ENCODE results near the gene USH2A.

The USH2A gene

GRCh38 chr1:215958841-215959240 lies 464.4 kb downstream of the USH2A start:
- no peak for TF ChIP-seq ZNF274 (IDR thresholded peaks at IDR 0.05; ENCODE audit: low read depth, low read length)
- no peak overlapping the region for H3K4me3 ChIP-seq (ENCODE audit: low read length)

GRCh38 chr1:215957663-215958062 lies 465.6 kb downstream of the USH2A start:
- H3K4me3 ChIP-seq (ENCODE audit: low read length) = no peak overlapping the region
- TF ChIP-seq ZNF274 (IDR thresholded peaks at IDR 0.05; ENCODE audit: low read depth, low read length) = no peak

GRCh38 chr1:215932558-215932957 lies 490.7 kb downstream of the USH2A start:
- TF ChIP-seq ZNF274 (IDR thresholded peaks at IDR 0.05; ENCODE audit: low read depth, low read length) = no peak
- H3K4me3 ChIP-seq (ENCODE audit: low read length) = no peak overlapping the region

GRCh38 chr1:215926670-215927069 lies 496.6 kb downstream of the USH2A start:
- H3K4me3 ChIP-seq (ENCODE audit: low read length) = no peak overlapping the region
- TF ChIP-seq ZNF274 (IDR thresholded peaks at IDR 0.05; ENCODE audit: low read depth, low read length) = no peak

- no peak overlapping the region for H3K4me3 ChIP-seq (ENCODE audit: low read length)
- TF ChIP-seq ZNF274 (IDR thresholded peaks at IDR 0.05; ENCODE audit: low read depth, low read length) = no peak
These were observed 500.0 kb downstream of the USH2A start for GRCh38 chr1:215923129-215923824.

- TF ChIP-seq ZNF274 (IDR thresholded peaks at IDR 0.05; ENCODE audit: low read depth, low read length) = no peak
- H3K4me3 ChIP-seq (ENCODE audit: low read length) = no peak overlapping the region
These were observed 511.8 kb downstream of the USH2A start for GRCh38 chr1:215911406-215911968.

- TF ChIP-seq ZNF274 (IDR thresholded peaks at IDR 0.05; ENCODE audit: low read depth, low read length) = no peak
- no peak overlapping the region for H3K4me3 ChIP-seq (ENCODE audit: low read length)
These were observed 517.6 kb downstream of the USH2A start for GRCh38 chr1:215905493-215906115.

- TF ChIP-seq ZNF274 (IDR thresholded peaks at IDR 0.05; ENCODE audit: low read depth, low read length) = no peak
- no peak overlapping the region for H3K4me3 ChIP-seq (ENCODE audit: low read length)
These were observed 522.6 kb downstream of the USH2A start for GRCh38 chr1:215900684-215901083.

- H3K4me3 ChIP-seq (ENCODE audit: low read length) = no peak overlapping the region
- no peak for TF ChIP-seq ZNF274 (IDR thresholded peaks at IDR 0.05; ENCODE audit: low read depth, low read length)
These were observed 523.3 kb downstream of the USH2A start for GRCh38 chr1:215899901-215900300.

GRCh38 chr1:215895893-215896292 lies 527.4 kb downstream of the USH2A start:
- no peak overlapping the region for H3K4me3 ChIP-seq (ENCODE audit: low read length)
- TF ChIP-seq ZNF274 (IDR thresholded peaks at IDR 0.05; ENCODE audit: low read depth, low read length) = no peak

GRCh38 chr1:215895276-215895675 lies 528.0 kb downstream of the USH2A start:
- H3K4me3 ChIP-seq (ENCODE audit: low read length) = no peak overlapping the region
- TF ChIP-seq ZNF274 (IDR thresholded peaks at IDR 0.05; ENCODE audit: low read depth, low read length) = no peak

- no peak overlapping the region for H3K4me3 ChIP-seq (ENCODE audit: low read length)
- no peak for TF ChIP-seq ZNF274 (IDR thresholded peaks at IDR 0.05; ENCODE audit: low read depth, low read length)
These were observed 528.6 kb downstream of the USH2A start for GRCh38 chr1:215894617-215895016.

GRCh38 chr1:215891266-215892057 lies 531.8 kb downstream of the USH2A start:
- no peak for TF ChIP-seq ZNF274 (IDR thresholded peaks at IDR 0.05; ENCODE audit: low read depth, low read length)
- H3K4me3 ChIP-seq (ENCODE audit: low read length) = no peak overlapping the region; the same call in 1 of the 2 replicates

GRCh38 chr1:215890438-215890837 lies 532.8 kb downstream of the USH2A start:
- no peak overlapping the region for H3K4me3 ChIP-seq (ENCODE audit: low read length)
- TF ChIP-seq ZNF274 (IDR thresholded peaks at IDR 0.05; ENCODE audit: low read depth, low read length) = no peak

All from GM08714 (cell line).